Measurements from ENCODE around the gene LINGO3.

The LINGO3 gene

DNA sequence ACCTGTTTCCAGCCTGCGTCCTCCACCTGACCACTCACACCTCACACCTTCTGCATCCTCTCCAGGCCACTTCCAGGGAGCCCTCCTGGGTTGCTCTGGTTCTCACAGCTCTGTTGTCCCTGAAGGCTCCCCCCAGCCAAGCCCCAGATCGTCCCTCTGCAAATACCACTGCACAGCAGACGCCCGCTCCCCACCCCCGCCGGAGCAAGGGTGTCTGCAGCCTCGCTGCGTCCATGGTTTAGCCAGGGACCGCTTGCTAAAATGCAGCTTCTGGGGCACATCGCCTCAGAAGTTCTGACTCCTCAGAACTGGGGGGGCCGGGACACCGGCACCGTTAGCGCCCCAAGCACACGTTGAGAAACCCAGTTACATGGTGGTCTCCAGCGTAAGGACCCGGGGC, 983 bp downstream of the LINGO3 start:
- in situ Hi-C loops (cut with HindIII; ENCODE audit: low sequenced_read_pairs), result no loop called here

DNA sequence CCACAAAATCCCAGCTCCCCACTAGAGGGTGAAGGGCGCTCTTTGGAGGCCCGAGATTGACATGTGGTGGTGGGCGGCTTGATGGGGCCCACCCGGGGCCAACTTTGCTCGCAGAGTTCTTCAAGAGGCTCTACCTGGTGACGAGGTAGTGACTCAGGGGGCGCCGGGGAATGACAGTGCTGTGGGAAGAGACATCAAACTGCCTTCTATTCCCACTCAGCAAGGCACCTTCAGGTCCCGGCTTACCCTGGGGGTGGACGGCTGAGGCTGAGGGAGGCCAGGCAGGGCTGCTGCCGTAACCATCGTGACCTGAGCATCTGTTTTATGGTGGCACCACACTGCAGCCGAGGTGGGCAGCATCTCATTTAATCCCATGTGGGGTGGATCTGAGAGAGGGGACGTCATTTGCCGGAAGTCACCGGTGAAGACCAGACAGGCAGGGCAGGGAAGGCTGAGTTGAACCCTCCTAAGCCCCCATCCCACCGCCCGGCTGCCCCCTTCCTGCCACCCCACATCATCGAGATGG, 1.6 kb downstream of the LINGO3 start:
- in situ Hi-C loops (cut with HindIII; ENCODE audit: low sequenced_read_pairs), result no loop called here

DNA sequence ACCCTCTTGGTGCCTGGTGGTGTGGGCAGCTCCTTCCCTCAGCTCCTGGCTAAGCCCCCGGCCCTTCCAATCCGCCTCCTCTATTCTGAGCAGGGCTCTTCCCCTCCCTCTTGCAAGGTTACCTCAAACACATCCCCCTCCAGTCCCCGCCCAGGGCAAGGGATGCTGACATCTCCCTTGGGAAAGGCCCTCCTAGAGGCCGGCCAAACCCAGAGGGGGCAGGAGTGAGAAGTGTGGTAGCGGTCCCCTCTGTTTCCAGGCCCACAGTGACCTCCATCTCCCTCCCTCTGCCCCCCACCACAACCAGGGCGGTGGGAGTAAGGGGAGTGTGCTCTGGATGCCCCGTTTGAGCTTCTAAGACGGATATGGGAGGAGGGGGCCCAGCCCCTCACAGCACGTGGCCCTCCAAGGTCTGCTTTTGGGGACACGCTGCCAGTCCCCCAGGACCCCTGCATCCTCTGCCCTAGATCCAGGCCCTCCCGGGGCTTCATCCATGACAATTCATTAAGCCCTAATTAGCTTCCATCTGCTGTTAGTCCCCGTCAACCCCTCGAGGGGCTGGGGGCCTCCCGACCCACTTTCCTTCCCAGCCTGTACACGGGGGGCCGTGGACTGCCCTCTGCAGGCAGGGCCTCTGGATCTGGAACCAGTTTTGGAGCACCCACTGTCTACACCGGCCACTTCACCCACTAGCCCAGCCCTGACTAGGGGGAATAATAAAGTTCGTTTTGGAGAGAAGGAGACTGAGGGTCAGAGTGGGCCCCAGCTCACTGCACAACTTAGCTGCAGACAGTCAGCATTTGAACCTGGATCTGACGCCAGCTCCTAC, 2.3 kb downstream of the LINGO3 start:
- in situ Hi-C loops (cut with HindIII; ENCODE audit: low sequenced_read_pairs), result no loop called here

DNA sequence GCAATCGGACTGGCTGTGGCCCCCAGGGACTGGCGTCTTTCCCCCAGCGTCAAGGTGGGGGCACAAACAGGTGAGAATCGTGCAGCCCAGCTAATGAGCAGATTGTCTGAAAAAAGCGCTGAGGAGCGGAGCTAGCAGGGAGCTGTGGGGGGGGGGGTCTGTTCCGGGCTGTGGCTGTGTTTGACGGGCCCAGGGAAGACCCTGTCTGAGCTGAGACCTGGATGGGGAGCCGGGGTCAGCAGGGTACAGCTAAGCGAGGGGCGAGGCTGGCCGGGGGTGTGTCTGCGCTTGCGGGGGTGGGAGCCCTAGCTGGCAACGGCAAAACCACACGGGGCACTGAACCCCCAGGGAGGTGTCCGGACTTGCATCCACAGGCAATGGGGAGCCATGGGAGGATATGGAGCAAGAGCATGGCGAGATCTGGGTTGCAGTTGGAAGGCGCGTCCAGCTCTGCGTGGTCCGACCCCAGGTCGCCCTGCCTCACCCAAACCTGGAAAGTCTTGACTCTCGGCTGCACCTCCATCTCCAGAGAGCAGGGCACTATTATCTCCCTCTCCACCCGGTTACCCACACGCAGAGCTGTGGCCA, 4.6 kb downstream of the LINGO3 start:
- in situ Hi-C loops (cut with HindIII; ENCODE audit: low sequenced_read_pairs), result no loop called here

DNA sequence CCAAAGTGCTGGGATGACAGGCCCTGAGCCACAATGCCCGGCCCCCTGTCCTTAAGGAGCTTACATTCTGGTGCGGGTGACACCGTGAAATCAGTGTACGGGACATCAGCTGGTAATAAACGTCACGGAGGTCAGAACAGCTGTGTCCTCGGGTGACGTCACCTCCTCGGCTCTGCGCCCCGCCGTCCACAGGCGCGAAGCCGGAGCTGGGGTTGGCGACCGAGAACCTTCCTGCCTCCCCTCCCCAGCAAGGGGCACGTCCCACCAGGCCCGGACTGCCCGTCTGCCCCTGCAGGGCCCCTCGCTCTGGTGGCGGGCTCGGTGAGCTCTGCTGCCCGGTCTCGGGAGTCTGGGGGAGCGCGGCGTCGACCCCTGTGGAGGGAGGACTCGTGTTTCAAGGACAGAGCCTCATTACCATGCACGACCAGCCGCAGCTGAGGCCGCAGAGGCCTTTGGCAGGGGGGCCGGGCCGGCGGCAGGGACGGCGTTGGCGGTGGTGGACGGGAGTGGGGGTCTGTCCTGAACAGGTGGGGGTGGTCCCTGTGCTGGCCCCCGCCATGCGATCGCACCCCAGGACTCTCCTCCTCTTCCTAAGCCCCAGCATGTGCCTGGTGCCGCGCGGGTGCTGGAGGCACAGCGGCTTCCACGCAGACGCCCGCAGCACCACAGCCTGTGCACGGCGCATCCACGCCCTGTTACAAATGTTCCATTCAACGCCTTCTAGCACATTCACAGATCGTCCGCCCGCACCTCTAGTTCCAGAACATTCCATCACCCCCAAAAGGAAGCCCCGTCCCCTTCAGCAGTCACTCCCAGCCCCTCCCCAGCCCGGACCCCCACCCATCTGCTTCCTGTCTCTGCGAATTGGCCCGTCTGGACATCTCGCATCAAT, 5.4 kb downstream of the LINGO3 start:
- in situ Hi-C loops (cut with HindIII; ENCODE audit: low sequenced_read_pairs), result no loop called here

DNA sequence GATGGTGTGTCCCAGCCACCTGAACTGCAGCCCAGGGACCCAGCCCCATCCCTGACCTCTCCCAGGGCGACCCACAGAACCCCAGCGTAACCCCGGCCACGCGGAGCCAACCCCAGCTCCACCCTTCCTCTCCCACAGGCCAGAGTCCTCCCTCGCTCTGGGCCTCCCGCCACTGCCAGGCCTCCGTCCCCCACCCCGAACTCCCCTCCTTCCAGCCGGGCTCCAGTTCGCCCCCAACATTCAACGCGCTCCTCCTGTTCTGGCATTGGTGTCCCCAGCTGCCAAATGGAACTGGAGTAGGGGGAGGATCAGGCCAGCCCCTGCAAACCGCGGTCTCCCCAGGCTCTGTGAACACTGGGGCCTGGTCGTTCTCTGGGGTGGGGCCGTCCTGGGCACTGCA, 7.4 kb downstream of the LINGO3 start:
- in situ Hi-C loops (cut with HindIII; ENCODE audit: low sequenced_read_pairs), result no loop called here

DNA sequence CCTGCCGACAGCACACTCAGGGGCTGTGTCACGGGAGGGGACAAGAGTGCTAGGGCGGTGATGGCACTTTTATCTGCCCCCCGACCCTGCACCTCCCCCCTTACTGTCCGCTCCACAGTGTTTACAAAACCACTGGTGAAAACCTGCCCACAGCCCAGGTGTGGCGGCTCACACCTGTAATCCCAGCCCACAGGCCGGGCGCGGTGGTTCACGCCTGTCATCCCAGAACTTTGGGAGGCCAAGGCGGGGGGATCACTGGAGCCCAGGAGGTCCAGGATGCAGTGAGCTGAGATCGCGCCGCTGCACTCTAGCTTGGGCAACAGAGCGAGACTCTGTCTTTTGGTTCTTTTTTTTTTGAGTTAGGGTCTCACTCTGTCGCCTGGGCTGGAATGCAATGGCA, 11.8 kb downstream of the LINGO3 start:
- in situ Hi-C loops (cut with HindIII; ENCODE audit: low sequenced_read_pairs), result no loop called here

DNA sequence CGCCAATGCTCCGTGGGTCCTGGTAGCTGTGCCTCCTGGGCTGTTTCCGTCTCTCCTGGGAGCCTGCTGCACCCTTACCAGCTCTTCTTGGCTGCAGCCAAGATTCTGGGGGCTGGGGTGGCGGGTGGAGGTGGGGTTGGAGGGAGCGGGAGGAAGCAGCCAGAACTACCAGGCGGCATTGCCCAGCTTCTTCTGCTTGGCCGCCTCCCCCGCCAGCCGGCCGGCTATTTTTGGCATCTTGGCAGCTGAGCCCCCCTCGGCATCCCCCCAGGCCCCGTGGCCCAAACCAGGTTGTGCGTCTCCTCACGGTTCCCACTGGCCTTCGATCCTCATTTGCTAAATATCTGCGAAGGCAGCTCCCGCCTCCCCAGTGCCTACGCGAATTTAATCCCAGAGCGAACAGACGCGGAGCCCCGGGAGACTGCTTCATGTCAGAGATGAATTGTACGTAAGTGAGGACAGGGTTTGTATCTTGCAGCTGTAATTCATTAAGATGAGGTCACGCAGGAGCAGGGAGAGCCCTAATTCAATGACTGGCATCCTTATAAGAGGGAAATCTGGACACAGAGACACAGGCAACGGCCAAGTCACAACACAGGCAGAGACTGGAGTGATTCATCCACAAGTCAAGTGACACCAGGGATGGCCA, 13.1 kb downstream of the LINGO3 start:
- in situ Hi-C loops (cut with HindIII; ENCODE audit: low sequenced_read_pairs), result no loop called here

DNA sequence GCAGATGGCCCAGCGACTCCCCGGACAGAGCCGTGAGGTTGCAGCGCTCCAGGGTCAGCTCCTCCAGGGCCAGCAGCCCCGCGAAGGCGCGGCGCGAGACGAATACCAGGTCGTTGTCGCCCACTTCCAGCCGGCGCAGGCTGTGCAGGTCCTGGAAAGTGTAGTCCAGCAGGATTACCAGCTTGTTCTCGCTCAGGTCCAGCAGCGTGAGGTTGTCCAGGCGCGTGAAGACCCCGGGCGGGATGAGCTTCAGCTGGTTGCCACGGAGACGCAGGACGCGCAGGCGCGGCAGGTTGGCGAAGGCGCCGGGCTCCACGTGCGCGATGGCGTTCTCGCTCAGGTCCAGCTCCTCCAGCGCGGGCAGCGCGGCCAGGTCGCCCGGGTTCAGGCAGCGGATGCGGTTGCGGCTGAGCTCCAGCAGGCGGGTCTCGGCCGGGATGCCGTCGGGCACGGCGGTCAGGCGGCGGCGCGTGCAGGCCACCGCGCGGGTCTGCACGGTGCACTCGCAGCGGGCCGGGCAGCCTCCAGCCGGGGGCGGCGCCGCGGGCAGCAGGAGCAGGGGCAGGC, 16.7 kb downstream of the LINGO3 start:
- in situ Hi-C loops (cut with HindIII; ENCODE audit: low sequenced_read_pairs), result no loop called here

DNA sequence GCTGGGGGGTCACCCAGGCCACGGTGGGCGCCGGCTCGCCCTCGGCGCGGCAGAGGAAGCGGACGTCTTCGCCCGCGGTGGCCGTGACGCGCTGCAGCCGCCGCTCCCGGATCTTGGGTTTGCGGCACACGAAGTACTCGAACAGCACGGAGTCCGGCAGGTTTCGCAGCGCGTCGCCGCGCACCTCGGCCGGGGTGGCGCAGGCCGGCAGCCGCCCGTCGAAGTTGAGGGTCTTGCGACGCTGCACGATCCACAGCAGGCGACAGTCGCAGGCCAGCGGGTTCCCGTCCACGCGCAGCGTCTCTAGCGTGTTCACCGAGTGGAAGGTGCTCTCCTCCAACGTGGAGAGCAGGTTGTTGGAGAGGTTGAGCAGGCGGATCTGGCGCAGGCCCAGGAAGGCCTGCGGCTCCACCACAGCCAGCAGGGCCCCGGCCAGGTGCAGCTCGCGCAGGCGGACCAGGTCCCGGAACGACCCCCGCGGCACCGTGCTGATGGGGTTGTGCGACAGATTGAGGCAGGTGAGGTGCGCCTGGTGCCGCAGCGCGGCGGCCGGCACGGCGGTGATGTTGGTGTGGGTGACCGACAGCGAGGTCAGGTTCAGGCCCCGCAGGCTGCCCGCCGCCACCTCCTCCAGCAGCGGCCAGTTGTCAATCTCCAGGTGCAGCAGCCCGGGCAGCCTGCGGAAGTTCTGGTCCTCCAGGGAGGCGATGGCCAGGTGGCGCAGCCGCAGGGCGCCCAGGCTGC, 17.3 kb downstream of the LINGO3 start:
- in situ Hi-C loops (cut with HindIII; ENCODE audit: low sequenced_read_pairs), result no loop called here

DNA sequence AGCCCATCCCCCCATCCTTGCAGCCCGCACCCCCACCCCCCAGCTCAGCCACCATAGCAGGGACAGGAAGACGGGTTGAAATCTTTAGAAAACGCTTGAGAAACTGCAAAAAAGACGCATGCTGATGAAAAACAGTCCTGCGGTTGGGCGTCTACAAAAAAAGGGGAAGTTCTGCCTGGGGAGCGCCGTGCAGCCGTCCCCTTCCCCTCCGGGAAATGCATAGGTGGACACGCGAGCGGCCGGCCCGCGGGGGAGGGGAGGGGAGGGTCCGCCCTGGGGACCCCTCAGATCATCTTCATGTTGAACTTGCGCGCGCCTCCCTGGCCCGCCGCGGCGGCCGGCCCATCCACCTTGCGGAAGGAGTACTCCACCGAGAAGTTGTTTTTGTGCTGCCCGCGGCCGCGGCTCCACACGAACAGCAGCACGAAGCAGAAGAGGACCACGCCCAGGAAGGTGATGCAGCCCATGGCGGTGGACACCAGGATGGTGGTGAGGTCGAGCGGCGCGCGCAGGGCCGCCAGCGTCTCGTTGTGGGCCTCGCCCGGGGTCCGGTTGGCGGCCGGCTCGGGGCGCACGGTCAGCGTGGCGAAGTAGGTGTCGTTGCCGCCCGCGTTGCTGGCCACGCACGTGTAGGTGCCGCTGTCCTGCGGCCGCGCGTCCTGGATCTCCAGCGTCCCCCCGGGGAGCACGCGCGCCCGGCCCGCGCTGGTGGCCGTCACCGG, 18.1 kb downstream of the LINGO3 start:
- in situ Hi-C loops (cut with HindIII; ENCODE audit: low sequenced_read_pairs), result no loop called here

DNA sequence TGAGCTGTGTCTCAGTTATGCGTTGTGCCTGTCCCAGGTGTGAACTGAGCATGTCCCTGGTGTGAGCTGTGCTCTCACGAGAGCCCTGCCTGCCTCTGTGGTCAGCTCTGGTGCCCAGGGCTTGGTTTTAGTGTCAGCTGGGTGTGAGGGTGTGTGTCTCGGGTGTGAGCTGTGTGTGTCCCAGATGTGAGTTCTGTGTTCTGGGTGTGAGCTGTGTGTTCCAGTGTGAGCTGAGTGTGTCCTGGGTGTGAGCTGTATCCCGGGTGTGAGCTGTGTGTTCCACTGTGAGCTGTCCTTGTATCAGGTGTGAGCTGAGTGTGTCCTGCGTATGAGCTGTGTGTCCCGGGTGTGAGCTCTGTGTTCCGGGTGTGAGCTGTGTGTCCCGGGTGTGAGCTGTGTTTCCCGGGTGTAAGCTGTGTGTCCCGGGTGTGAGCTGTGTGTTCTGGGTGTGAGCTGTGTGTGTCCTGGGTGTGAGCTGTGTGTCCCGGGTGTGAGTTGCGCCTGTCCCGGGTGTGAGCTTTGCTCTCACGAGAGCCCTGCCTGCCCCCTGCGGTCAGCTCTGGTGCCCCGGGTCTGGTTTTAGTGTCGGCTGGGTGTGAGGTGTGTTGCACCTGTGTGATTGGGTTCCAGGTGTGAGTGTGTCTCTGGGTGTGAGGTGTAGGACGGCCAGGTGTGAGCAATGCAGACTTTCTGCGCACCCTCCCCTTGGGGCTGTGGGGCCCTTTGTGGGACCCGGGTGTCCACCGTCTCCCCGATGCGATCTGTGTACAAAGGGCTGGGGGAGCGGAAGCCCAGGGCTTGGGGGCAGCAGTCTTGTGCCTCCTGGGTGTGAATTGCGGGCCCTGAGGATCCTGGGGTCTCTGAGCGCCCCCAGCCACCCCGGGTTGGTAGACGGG, 18.9 kb downstream of the LINGO3 start:
- in situ Hi-C loops (cut with HindIII; ENCODE audit: low sequenced_read_pairs), result no loop called here

DNA sequence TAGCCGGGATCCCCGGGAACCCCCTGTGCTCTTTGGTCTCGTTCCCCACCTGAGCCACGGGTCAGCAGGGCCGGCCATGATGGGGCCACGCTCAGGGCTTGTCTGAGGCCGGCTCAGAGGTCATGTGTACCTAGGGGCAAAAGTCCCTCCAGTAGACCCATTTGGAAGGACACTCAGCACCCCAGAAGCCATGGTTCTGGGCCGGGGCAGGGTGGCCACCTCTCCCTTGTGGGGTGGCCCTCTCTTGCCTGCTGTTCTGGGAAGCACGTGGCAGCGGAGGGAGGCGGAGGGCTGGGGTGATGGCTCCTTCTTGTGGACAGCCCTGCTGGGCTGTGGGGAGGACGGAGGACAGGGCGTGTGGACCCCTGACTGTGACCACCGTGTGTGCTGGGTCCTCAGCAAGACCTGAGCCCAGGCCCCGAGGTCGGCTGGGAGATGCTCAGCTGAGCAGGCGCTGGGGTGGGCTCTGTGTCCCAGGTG, 19.6 kb downstream of the LINGO3 start:
- in situ Hi-C loops (cut with HindIII; ENCODE audit: low sequenced_read_pairs), result no loop called here

DNA sequence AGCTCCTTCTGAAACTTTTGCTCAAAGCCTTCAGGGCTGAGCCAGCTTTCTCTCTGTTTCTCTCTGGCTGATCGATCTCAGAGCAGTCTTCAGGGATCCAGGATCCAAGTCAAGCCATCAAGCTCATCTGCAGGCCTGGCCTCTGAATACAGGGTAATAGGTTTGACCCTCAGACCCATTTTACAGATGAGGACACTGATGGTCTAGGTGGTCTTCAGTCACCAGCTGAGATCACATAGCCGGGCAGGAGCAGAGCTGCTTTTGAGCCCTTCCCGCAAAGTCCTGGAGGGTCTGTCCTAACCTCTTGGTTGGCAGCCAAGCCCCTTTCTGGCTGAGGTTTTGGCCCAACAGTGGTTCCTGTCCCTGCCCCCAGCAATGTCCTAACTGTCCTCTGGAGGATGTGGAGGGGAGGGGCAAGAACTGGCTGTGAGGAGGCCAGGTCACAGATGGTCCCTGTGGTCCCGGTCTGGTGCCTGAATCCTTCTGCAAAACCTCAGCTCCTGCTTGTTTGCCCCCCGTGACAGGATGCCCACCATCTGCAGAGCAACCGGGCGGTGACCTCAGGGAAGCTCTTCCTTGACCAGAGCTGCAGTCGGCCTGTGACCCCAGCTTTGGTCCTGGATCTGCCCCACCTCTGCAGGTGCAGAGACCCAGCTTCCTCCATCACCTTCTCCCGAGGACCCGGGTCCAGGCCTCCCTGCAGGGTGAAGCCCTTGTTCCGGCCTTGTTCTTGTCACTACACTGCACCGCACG, 20.2 kb downstream of the LINGO3 start:
- in situ Hi-C loops (cut with HindIII; ENCODE audit: low sequenced_read_pairs), result no loop called here

DNA sequence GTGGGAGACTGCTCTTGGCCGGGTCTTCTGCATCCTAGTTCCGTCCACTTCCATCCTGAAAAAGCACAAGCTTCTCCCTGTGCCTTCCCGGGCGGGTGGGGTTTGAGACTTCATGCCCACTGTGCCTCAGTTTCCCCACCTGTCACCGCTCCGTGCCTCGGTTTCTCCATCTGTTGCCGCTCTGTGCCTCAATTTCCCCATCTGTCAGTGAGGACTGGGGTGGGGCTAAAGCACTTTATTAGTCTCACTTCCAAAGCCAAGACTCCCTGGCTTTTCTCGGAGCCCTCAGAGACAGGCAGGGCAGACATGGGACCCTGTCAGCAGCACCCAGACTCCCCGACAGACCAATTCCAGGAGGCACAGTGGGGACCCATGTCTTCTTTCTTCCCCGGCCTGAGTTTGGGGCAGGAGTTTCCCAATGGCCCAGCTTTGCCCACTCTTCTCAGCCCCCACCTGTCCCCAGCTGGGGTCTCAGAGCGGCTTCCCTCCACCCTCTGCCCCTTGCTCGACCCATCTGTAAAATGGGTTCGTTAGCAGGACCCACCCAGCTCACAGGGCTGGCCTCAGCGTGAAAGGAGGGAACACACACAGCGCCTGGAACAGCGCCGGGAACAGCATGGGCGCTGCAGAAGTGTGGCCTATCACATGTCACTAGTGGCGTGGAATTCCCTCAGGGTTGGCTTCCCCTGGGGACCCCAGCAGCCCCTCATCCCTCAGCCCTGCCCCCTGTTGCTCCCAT, 21.4 kb downstream of the LINGO3 start:
- in situ Hi-C loops (cut with HindIII; ENCODE audit: low sequenced_read_pairs), result no loop called here

DNA sequence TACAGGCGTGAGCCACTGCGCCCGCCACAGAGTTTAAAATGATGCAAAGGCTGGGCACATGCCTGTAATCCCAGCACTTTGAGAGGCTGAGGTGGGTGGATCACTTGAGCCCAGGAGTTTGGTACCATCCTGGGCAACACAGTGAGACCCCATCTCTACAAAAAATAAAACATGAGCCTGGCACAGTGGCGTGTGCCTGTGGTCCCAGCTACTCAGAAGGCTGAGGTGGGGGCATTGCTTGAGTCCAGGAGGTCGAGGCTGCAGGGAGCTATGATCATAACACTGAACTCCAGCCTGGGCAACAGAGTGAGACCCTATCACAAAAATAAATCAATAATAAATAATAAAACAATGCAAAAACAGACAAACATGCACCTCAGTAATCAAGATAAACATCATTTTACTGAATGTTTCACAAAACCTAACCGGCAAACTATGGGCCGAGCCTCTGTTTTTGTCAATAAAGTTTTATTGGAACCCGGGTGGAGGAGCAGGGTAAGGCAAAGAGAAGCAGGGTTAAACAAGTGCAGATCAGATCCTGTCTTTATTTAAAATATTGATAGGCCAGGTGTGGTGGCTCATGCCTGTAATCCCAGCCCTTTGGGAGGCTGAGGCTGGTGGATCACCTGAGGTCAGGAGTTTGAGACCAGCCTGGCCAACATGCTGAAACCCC, 24.0 kb downstream of the LINGO3 start:
- in situ Hi-C loops (cut with HindIII; ENCODE audit: low sequenced_read_pairs), result no loop called here
